CD4-positive, alpha-beta T cell treated with Interleukin-21 for 1 hour (primary cell): ENCODE measurements around the gene GTPBP10.

Experiments used
- DNase-seq: peaks from one replicate; pipeline ENCODE4 v3.0.0-alpha.2; 2020

Gene GTPBP10

DNA sequence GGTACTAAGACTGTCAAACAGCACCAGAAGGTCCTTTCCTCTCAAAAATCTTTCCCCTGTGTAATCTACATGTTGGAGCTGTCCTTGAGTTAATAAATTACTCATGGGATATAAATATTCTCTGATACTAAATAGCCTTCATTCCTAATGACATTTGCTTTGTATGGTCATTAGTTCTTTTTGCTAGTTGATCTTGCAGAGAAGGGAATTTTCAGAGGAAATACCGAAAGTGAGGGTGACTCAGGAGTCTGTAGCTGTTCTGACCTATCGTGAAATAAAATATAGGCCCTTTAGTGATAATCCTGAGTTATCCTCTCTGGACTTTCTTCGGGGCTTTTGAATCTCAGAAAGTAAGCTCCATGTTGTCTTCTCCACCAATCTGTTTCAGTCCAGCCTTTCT is 37.3 kb downstream of the GTPBP10 start:
- no peak for DNase-seq

DNA sequence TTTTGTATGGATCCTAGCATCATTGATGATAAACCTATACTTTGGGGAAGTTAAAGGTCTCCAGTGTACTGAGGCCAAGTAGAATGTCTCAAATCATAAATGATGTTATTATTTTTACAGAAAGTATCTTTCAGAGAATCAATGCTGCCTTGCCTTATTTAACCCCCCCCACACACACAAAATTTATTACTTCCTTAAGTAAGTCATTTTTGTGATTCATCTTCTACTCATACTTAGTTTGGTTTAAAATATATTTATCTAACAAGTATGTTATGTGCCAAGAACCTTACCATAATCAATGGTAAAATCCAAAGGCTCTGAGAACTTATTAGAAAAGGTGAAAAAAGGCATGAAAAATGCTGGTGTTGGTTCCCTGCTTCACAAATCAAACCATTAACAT is 37.9 kb downstream of the GTPBP10 start:
- DNase-seq = no peak

DNA sequence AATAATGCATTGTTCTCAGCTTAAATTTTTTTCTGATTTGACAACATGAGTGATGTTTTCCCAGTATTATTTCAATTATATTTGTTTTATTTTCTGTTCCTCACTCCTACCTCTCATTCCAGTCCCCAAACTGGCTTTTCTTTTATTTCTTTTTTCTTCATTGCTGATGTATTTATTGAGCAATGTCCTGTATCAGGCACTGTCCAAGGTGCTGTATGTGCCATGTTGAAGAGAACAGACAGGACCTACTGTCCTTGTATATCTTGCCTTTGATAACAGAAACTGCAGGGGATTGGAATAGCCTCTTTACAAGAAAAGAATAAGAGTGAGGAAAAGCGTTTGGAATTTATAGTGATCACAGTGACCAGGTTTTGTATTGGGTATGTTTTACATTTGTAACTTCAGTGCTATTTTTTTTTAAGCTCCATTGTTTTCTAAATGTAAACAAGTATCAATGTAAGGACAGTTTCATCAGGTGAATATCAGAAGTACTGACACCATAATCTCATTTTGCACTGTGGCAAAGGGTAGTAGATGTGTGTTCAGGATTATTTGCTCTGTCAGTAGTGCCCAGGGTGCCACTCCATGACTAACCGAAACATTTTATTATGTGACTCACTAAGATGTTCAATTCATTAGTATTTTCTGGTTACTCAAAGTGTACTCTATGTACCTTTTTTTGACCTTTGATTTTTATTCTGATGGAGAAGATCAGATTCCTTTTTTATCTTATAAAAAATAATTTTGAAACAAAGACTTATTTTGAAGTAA is 41.1 kb downstream of the GTPBP10 start:
- DNase-seq = no peak

DNA sequence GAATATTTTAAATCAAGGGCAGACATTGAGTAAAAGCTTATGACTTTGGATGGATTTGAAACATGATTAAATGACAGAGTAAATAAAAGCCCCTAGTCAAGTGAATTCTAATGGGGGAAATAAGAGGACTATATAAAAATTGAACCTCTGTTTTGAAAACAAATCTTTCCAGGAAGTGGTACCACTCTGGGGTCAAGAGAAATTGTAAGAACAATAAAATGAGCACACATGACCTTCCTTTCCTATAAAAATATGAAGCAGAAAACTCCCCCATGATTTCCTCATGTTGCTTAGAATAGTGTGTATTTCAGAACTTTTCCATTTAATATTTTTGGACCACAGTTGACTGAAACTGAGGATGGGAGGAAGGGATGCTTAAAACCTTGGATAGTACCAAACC is 44.4 kb downstream of the GTPBP10 start:
- no peak for DNase-seq

DNA sequence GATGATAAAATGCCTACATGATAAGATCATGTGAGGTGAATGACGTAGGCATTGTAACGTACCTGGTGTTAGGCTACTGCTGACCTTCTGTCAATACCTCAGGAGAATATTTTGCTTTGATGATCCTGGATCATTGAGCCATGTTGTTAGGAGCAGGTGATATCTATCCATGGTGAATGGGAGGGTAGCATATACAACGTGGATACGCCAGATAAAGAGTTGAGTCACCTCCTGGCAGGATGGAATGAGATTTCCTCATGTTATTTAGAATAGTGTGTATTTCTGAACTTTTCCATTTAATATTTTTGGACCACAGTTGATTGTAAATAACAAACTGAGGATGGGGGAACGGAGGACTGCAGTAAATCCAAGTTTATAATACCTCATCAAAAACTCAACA is 45.0 kb downstream of the GTPBP10 start:
- DNase-seq = no peak

DNA sequence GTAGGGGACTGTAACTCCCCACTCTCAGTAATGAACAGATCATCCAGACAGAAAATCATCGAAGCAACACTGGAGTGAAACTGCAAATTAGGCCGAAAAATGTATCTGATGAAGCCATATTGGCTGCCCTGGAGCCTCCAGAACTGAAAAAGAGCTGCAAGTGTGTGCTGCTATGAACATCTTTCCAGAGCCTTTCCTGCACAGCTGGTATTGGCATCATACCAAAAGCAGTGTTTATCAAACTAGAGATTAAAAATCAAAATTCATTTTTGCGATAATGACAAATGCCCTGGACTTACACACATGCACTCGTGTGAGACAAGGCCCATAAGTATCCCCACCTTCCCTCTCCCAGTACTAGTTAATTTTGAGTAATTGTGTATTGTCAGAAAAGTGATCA is 49.9 kb downstream of the GTPBP10 start:
- no peak for DNase-seq

DNA sequence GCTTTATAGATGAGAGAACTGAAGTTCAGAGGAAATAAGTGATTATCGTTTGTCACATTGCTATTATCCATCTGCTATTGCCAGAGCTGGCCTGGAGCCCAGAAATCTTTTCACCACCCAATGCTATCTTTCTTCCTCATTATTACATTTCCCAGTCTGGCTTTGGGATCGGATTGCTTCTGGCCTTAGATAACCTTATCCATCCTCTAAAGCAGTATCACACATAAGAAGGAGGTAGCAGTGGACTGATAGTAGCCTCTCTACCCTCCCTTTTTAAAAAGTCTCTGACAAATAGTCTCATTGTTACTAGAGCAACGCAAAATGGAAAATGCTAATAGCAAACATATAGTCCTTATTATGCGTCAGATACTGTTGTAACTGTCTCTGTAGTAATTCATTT is 55.5 kb downstream of the GTPBP10 start:
- no peak for DNase-seq

DNA sequence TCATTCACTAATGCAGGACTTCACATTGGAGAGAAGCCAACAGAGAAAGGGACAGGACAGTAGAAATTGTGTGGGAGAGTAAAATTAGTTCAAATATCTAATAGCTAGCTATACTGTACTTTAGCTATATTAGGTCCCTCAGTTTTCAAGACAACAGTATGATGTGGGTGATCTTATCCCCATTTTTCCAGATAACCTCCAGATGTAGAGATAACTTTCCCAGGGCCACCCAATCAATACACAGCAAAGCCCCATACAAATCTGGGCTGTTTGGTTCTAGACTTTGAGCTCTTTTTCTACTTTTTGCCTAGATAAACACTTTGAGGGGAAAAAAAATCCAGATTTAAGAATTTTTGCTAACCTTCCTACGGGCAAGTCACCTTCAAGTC is 56.3 kb downstream of the GTPBP10 start:
- no peak for DNase-seq

DNA sequence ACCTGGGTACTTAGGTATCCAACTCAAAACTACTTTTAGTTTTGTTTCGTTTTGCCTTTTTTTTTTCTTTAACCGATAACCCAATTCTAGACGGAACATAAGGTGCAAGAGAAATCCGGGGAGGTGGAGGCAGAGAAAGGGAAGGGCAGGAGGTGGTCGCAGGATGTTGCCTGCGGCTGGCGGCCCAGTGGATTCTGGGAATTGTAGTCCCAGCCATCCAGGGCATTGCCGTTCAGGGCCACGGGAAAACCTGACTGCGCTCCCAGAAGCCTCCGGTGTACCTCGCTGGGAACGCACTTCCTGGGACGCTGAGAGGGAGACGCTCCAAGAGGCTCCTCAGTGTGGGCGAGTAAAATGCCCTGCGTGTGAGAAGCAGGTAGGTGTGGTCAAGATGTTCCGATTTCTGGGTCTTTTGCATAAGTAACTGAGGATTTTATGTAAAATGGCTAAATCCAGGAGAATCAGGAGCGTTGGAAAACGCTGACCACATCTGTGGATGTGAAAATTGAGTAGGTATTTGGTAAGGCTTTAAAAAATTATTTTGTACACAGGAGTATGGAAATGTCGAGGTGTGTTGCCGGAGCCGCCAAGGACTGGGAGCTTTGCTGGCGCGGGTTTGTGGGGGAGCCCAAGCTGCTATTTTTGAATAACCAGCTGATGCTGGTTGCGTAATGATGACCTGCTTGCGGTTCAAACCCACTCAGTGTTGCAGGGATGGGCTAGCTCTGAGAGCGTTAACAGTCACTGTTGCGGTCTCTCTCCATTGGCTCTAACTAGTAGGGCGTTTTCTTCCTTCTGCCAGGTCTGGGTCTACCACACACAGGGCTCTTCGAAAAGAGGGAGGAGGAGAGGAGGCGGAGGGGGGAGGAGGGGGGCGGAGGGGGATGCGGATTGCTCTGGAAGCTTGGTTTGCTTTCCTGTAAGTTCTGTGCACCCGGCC is 56.9 kb downstream of the GTPBP10 start, which contains the start of gene CLDN12:
TSS of gene CLDN12 (plus strand) at position 288 of the 940 bp plus-strand sequence. CDS start 9,216 bp downstream, outside the sequence.
- DNase-seq = peak; percentile 81

DNA sequence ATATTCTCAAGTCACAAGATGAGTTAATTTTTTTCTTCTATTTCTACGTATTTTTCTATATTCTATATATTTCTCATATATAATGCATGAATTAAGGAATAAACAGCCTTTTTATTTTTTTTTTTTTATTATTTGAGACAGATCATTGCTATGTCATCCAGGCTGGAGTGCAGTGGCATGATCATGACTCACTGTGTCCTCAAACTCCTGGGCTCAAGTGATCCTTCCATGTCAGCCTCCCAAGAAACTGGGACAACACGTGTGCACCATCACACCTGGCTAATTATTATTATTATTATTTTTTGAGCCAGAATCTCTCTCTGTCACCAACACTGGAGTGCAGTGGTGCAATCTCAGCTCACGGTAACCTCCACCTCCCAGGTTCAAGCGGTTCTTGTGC is 58.3 kb downstream of the GTPBP10 start:
- DNase-seq = no peak

DNA sequence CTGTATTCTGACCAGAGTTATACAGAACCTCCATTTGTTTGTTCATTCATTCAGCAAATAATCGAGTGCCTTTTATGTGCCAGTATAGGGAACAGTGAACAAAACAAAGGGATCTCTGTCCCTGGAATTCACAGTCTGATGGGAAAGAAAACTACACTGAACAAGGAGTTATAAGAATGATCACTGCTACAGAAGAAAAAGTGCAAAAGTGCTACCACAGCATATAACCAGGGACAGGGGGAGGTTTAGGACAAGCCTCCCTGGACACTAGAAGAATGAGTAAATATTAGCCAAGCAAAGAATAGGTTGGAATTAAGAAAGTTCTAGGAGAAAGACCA is 60.9 kb downstream of the GTPBP10 start:
- no peak for DNase-seq

DNA sequence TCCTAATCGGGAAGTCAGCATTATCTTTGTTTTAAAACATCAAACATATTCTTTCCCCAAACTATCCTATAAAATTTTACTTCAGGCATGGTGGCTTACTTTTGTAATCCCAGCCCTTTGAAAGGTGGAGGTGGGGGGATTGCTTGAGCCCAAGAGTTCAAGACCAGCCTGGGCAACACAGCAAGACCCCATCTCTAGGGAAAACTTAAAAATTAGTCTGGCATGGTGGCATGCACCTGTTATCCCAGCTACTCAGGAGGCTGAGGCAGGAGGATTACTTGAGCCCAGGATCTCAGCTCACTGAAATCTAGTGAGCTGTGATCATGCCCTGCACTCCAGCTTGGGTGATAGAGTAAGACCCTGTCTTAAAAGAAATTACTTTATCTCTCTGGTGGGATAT is 61.6 kb downstream of the GTPBP10 start:
- DNase-seq = no peak

DNA sequence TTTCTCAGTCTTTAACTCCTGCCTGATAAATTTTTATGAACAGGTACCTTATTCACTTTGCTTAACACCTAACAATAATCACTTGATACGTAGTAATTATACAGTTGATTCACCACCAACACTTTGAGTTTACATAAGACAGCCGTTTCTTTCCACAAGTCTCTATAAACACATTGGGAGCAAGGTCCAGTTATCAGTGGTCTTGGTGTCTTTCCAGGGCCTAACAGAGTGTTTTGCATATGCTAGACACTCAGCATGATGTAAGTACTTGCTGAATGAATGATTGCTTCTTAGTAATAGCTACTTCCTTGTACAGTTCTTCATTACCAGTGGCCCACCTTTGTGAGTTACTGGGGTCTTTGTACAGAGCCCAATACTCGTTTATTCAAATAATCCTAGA is 63.2 kb downstream of the GTPBP10 start:
- DNase-seq = no peak

DNA sequence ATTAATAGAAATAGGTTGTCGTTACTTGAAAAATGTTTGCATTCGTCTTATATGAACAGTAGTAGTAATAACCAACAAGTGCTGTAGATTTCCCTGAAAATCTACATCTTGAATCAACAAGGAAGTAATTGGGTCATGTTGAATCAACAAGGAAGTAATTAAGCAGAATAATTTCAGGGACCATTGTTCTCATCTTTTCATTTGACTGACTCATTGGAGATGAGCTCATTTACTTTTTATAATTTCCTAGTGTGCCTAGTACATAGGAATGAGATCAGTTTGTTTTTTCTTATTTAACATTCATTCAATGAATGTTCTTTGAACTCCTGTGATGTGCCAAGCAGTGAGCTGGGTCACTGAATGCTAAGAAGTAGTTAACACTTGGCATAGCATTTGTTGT is 65.0 kb downstream of the GTPBP10 start:
- no peak for DNase-seq

DNA sequence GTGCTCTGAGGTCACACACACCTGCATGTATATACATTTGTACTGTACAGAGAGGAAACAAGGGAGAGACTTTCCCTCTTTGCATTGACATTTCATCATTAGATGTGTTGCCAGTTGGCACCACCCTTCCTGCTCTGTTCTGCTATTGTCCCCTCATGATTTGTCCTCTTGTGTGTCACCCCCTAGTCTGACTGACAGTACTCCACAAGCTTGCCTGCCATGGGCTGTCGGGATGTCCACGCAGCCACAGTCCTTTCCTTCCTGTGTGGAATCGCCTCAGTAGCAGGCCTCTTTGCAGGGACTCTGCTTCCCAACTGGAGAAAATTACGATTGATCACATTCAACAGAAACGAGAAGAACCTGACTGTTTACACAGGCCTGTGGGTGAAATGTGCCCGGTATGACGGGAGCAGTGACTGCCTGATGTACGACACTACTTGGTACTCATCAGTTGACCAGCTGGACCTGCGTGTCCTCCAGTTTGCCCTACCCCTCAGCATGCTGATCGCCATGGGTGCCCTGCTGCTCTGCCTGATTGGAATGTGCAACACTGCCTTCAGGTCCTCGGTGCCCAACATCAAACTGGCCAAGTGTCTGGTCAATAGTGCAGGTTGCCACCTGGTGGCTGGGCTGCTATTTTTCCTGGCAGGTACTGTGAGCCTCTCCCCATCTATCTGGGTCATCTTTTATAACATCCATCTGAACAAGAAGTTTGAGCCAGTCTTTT is 66.1 kb downstream of the GTPBP10 start:
- peak; percentile 7 for DNase-seq

DNA sequence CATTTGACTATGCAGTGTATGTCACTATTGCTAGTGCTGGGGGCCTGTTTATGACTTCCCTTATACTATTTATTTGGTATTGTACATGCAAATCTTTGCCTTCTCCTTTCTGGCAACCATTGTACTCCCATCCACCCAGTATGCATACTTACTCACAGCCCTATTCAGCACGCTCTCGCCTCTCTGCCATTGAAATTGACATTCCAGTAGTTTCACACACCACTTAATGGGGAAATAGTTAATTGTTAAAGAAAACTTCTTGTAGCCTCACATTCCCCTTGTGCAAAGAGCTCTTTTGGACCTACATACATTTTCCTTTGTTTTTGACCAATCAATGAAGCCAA is 66.6 kb downstream of the GTPBP10 start:
- DNase-seq = no peak

DNA sequence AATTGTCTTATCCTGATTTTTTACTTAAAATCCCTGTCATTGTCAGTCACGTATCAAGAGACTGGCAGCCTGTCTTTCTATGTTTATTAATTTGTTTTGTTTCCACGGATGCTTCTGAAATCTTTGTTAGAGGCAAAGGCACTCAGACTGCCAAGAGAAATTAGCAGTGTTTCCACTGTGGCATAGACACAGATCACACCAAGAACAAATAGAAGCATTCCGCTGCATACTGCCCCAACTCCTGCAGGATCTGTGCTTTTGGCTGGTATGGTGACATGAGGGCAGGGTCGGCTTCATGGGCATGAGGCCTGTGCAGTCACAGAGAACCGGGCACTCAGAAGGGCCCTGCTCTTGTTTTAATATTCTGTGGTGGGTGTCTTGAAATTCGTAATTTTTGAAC is 75.1 kb downstream of the GTPBP10 start:
- DNase-seq = no peak

DNA sequence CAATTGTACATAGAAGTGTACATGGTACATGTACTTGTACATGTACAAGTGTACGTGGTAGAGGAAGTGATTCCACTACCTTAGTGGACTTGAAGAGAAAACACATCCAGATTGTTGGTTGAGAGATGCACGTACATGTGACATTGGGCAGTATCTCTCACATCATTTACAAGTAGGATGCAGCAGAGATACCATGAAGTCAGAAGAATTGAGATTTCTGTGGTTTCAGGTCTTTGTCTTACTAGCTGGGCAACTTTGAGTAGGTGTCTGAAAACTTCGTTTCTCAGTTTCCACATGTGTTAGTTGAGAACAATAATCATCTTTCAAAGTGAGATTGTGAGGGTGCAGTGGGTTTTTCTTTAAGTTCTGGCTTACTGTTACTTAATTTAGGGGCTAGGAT is 78.2 kb downstream of the GTPBP10 start:
- DNase-seq = no peak

DNA sequence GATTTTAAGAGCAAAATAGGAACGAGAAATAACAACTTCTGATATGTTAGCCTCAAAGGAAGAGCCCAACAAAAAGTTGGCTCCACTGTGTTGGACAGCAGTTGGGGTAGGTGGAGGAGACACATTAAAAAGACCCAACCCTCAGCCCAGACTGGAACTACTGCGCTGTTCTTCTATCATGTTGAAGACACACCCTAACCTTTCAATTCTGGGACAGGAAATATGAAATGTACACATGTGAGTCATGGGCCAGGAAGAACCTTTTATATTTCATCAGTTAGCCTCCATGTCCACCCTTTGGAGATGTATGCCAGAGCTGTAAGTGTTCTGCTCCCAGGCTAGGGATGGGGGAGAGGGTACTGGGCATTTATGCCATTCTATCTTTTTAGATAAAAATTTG is 78.9 kb downstream of the GTPBP10 start:
- DNase-seq = no peak

DNA sequence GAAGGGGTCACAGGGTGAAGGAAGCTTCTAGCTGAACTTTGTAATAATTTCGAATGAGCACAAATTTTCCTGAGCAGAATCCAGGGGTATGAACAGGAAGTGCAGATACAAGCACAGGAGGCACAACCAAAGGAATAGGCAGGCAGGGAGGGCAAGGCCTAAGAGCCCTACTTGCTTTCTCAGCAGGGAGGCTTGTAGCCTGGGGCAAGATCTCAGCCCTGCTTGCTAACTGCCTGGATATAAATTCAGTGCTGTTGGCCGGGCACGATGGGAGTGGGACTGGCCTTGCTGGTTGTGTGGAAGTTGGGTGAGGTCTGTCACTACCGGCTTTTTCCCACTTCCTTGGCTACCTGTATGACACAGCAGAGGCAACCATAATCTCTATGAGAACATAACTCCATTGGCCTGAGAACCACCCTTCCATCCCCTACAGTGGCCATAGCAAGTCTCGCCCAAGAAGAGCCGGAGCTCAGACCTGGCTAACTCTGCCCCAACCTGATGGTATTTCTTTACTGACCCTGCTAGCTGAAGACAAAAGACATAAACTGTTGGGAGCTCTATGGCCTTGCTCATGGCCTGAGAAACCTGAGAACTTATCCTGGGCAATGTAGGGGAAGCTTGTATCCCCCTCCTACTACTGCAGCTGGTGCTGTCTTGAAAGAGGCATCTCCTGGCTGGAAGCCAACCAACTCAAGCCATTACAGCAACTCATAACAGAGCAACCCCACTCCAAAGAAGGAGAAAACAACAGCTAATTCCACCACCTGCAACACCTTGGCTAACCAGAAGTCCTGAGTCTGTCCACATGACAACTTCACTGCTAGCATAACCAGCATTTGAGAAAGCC is 84.3 kb downstream of the GTPBP10 start:
- no peak for DNase-seq

DNA sequence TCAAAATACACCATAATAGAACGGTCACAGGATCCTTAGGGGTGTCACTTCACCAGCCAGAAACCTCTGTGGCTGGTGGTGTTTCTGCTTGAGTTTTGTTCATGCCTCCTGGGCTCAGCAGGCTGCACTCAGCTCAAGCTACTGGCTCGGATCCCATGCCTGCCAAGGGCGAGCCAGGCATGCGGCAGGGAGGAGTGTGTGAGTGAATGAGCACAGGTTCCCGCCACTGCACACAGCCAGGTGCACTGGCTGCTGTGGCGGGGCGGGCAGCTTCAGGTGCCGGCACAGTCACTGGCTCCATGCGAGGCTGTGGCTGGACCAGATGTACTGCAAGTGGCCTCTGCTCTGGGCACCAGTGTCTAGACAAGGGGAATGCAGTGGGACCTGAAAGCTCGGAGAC is 86.2 kb downstream of the GTPBP10 start:
- DNase-seq = no peak

DNA sequence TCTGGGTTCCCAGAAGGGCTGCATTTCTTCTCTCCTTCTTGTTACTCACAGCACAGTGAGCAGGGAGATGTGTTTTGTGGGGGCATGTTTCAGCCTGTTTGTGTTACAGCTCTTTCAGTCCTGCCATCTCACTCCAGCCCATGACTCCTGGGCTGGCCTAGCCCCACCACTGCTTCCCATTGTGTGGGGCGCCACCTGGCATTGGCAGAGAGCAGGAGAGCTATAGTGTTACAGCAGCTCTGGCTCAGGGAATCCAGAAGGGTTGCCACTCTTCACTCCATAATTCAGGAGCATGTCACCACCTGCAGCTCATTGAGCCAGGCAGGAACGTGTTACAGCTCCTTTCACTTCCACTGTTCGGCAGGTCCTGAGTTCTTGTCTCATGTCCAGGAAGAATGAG is 86.7 kb downstream of the GTPBP10 start:
- no peak for DNase-seq
